NK-92 treated with Interleukin-12 subunit alpha and Interleukin-12 subunit beta, amount 100 ng/mL, for 24 hours (cell line): ENCODE data around the gene UGT2A2.

Experiments used
- DNase-seq: peaks from one replicate; lab custom pipeline; 2025; lab: John Stamatoyannopoulos, UW

UGT2A2 gene

GRCh38 chr4:69576251-69576877 lies 63.1 kb downstream of the UGT2A2 start:
- no peak for DNase-seq

DNA sequence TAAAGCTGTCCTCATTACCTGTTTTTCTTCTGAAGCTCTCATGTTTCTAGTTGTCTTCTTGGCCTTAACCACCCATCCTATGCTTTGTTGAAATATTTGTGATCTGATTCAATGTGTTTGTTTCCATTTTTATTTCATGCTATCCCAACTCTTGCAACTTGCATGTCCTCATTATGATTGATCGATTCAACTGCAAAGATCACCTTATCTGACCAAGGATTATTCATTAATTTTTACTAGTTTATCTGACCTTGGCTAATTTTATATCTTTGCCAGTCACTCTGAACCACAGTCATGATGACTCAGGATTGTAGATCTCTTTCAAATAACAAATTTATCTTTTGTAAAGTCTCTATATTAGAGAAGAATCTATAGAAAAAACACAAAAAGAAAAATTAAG lies 70.7 kb downstream of the UGT2A2 start:
- no peak for DNase-seq

- no peak for DNase-seq
Measured at GRCh38 chr4:69563424-69563823, 76.0 kb downstream of the UGT2A2 start.

- DNase-seq: no peak
Measured at GRCh38 chr4:69549651-69550050, 89.8 kb downstream of the UGT2A2 start.

- no peak for DNase-seq
Measured at GRCh38 chr4:69546134-69546765, 93.2 kb downstream of the UGT2A2 start.
